Keratinocyte (primary cell): ENCODE measurements around the gene CFAP157. TPM values are rescaled to one million over a fixed set of nuclear protein-coding genes. Genes with fewer than 3 reads are reported as not detected.
A peak's percentile ranks its signal among the peaks of the same experiment; 100 is the strongest.

Experiments used
- DNase-seq: peaks from one replicate; pipeline ENCODE4 v3.0.0-alpha.2; 2011; ENCODE audit warnings: low read depth, missing footprints, low spot score
- FAIRE-seq: peaks from 2 replicates; lab custom pipeline; 2011; peaks lifted over from hg19 to GRCh38; lab: Jason Lieb, UNC
- H2AFZ ChIP-seq: 2 replicates; pipeline ENCODE4 v1.6.0; 2012; ENCODE audit warnings: low read length, control low read depth, inconsistent platforms; ENCODE audit not compliant: control insufficient read depth
- H3K27ac ChIP-seq: 2 replicates; pipeline ENCODE4 v1.5.1; 2011; ENCODE audit warnings: low read length; ENCODE audit not compliant: control insufficient read depth, insufficient read depth
- H3K27me3 ChIP-seq: 3 replicates; pipeline ENCODE4 v1.6.0; 2011; ENCODE audit warnings: low read length; ENCODE audit not compliant: control insufficient read depth, insufficient read depth; ENCODE audit errors: extremely low read depth
- H3K36me3 ChIP-seq, 2 experiments: 2 replicates in 1 of 2; 3 replicates in 1 of 2; pipeline ENCODE4 v1.5.1; 2011; ENCODE audit warnings: low read length in 2 of 2, mild to moderate bottlenecking in 1 of 2; ENCODE audit not compliant: control insufficient read depth in 2 of 2, insufficient read depth in 2 of 2; ENCODE audit errors: extremely low read depth in 1 of 2
- H3K4me1 ChIP-seq: 3 replicates; pipeline ENCODE4 v1.5.1; 2011; ENCODE audit warnings: low read length; ENCODE audit not compliant: control insufficient read depth, insufficient read depth; ENCODE audit errors: extremely low read depth
- H3K4me2 ChIP-seq: 3 replicates; pipeline ENCODE4 v1.6.0; 2011; ENCODE audit warnings: low read depth, low read length; ENCODE audit not compliant: control insufficient read depth, insufficient read depth; ENCODE audit errors: extremely low read depth
- H3K4me3 ChIP-seq, 3 experiments: fragments of 200-600 bp in 1 of 3; sonication (generic) in 1 of 3; 2 replicates in 2 of 3; 3 replicates in 1 of 3; pipeline ENCODE4 v1.5.1; 2011 to 2016; ENCODE audit warnings: low read length in 3 of 3, mild to moderate bottlenecking in 3 of 3, control low read depth in 2 of 3, inconsistent platforms in 1 of 3, low read depth in 1 of 3, mixed read lengths in 1 of 3, mixed run types in 1 of 3, moderate library complexity in 1 of 3; ENCODE audit not compliant: control insufficient read depth in 2 of 3, insufficient read depth in 2 of 3; ENCODE audit errors: extremely low read depth in 1 of 3
- H3K79me2 ChIP-seq: 2 replicates; pipeline ENCODE4 v1.6.0; 2012; ENCODE audit warnings: low read length; ENCODE audit not compliant: control insufficient read depth, insufficient read depth
- H3K9ac ChIP-seq: 3 replicates; pipeline ENCODE4 v1.6.0; 2011; ENCODE audit warnings: low read length; ENCODE audit not compliant: control insufficient read depth, insufficient read depth; ENCODE audit errors: extremely low read depth
- H3K9me1 ChIP-seq: 3 replicates; pipeline ENCODE4 v1.6.0; 2011; ENCODE audit warnings: low read length; ENCODE audit not compliant: control insufficient read depth, insufficient read depth; ENCODE audit errors: extremely low read depth
- H3K9me3 ChIP-seq: 2 replicates; pipeline ENCODE4 v1.5.1; 2012; ENCODE audit warnings: low read depth, low read length; ENCODE audit not compliant: control insufficient read depth
- H4K20me1 ChIP-seq: 3 replicates; pipeline ENCODE4 v1.6.0; 2011; ENCODE audit warnings: low read length; ENCODE audit not compliant: control insufficient read depth, insufficient read depth; ENCODE audit errors: extremely low read depth
- EZH2 ChIP-seq: IDR thresholded peaks from one replicate; pipeline ENCODE4 v1.6.1; 2012; ENCODE audit warnings: inconsistent platforms, mild to moderate bottlenecking, low read length, moderate library complexity
- dilution Hi-C: fragments of 300-500 bp; cut with MboI; formaldehyde crosslinking; loops from one replicate; pipeline ENCODE4 v1.7.0; 2020; ENCODE audit warnings: low sequenced_read_pairs; ENCODE audit not compliant: extremely low pct_ligation_motif_present
- polyA plus RNA-seq, 5 experiments: library from polyadenylated mRNA; depleted of rRNA in 3 of 5; stranded (reverse) in 3 of 5; stranded (forward) in 1 of 5; unstranded in 1 of 5; fragments of >200 nt; gene quantifications; 1 replicate in 1 of 5; 2 replicates in 3 of 5; 3 replicates in 1 of 5; pipeline versions ENCODE4 v1.2.1 to v1.2.3, GENCODE V29; 2011 to 2012; ENCODE audit warnings: missing spikeins in 2 of 5, low read depth in 1 of 5, low replicate concordance in 1 of 5
- TF ChIP-seq, protein P1 (sequence below), 3 experiments: IDR thresholded peaks in 1 of 3; conservative IDR thresholded peaks in 1 of 3; optimal IDR thresholded peaks in 1 of 3; 2 replicates in 2 of 3; 3 replicates in 1 of 3; pipeline versions ENCODE3 to v1.5.1; 2011; ENCODE audit warnings: low read length in 3 of 3, mild to moderate bottlenecking in 3 of 3, moderate library complexity in 2 of 3, control low read depth in 1 of 3, inconsistent platforms in 1 of 3; ENCODE audit not compliant: insufficient read depth in 2 of 3; ENCODE audit errors: extremely low read depth in 1 of 3

Gene CFAP157
- polyA plus RNA-seq, 1 donor (not counting 4 experiments of a cell fraction or from before 2014, with no cell fraction given): not detected

DNA sequence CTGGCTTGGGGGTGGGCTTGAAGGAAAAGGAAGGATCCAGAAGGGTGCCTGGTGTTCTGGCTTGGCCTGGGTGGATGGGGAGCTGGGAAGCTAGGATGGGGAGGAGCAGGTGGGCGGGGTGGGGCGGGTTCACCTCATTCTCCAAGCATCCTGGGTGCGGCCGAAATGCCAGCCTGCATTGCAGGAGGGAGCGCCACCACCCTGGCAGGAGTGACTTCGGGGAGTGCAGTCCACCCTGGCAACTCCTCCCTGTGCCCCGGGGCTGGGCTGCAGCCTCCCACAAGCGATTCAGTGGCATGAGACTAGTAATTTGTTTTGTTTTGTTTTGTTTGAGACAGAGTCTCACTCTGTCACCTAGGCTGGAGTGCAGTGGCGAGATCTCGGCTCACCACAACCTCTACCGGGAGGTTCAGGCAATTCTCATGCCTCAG, 14.6 kb downstream of the CFAP157 start:
- no peak overlapping the region for H3K4me3 ChIP-seq
- H2AFZ ChIP-seq: peak overlapping the region; percentile 40
- no peaks in the 10 kb centered on the region for H3K79me2 ChIP-seq
- no peak overlapping the region for H3K27ac ChIP-seq
- peak overlapping the region; percentile 27 for H3K4me2 ChIP-seq
- no peak for FAIRE-seq
- H3K9ac ChIP-seq: no peak overlapping the region
- H3K4me1 ChIP-seq: peaks cover 15% of the 10 kb centered on the region
- DNase-seq: no peak
- no peaks in the 10 kb centered on the region for H4K20me1 ChIP-seq
- H3K27me3 ChIP-seq: no peaks in the 10 kb centered on the region
- dilution Hi-C loops: no loop called here
- H3K9me1 ChIP-seq: no peaks in the 10 kb centered on the region
- H3K36me3 ChIP-seq: no peaks in the 10 kb centered on the region
- TF ChIP-seq, protein P1, sequence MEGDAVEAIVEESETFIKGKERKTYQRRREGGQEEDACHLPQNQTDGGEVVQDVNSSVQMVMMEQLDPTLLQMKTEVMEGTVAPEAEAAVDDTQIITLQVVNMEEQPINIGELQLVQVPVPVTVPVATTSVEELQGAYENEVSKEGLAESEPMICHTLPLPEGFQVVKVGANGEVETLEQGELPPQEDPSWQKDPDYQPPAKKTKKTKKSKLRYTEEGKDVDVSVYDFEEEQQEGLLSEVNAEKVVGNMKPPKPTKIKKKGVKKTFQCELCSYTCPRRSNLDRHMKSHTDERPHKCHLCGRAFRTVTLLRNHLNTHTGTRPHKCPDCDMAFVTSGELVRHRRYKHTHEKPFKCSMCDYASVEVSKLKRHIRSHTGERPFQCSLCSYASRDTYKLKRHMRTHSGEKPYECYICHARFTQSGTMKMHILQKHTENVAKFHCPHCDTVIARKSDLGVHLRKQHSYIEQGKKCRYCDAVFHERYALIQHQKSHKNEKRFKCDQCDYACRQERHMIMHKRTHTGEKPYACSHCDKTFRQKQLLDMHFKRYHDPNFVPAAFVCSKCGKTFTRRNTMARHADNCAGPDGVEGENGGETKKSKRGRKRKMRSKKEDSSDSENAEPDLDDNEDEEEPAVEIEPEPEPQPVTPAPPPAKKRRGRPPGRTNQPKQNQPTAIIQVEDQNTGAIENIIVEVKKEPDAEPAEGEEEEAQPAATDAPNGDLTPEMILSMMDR (optimal IDR thresholded peaks at IDR 0.05 in 1 of 3, IDR thresholded peaks at IDR 0.05 in 1 of 3, conservative IDR thresholded peaks at IDR 0.05 in 1 of 3; ENCODE audit: extremely low read depth in 1 of 3, insufficient read depth in 2 of 3, low read length in 3 of 3): no peak
- no peak for TF ChIP-seq EZH2
- no peaks in the 10 kb centered on the region for H3K9me3 ChIP-seq

DNA sequence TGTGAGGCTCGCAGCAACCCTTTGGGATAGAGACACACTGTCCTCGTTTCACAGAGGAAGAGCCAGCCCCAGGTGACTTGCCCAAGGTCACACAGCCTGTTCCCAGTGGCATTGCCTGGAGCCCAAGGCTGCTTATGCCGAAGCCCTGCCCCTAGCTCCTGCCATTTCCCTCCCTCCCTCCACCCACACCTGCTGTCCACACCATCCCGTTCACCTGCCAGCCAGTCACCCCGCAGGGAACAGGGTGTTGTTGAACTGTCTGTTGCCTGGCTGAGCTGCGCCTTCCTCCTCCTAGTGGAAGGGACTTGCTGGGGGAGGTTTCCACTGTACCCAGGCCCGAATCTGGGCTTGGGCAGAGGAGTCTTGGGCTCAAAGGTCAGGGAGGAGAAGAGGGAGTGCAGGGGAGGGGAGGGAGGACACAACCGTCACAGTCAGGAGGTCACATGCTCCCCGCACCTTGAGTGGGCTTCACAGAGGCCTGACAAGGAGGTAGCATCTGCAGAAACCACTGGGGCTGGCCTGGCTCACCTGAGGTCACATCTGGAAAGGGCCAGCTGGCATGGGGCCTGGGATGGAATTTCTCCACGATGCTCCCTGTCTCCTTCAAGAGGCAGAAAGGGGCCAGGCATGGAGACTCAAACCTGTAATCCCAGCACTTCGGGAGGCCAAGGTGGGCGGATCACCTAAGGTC, 15.4 kb downstream of the CFAP157 start:
- Histone ChIP-seq H3K9ac (no peak overlapping the region), H4K20me1 (no peaks in the 10 kb centered on the region), H3K27me3 (no peaks in the 10 kb centered on the region), H3K4me3 (no peak overlapping the region), H3K79me2 (no peaks in the 10 kb centered on the region), H3K4me1 (peaks cover 14% of the 10 kb centered on the region), H2AFZ (no peak overlapping the region), H3K9me3 (no peaks in the 10 kb centered on the region), H3K36me3 (no peaks in the 10 kb centered on the region), H3K9me1 (no peaks in the 10 kb centered on the region), H3K27ac (no peak overlapping the region), H3K4me2 (no peak overlapping the region)
- DNase-seq: no peak
- dilution Hi-C loops: no loop called here
- FAIRE-seq: no peak
- TF ChIP-seq, protein P1 (optimal IDR thresholded peaks at IDR 0.05 in 1 of 3, IDR thresholded peaks at IDR 0.05 in 1 of 3, conservative IDR thresholded peaks at IDR 0.05 in 1 of 3; ENCODE audit: extremely low read depth in 1 of 3, insufficient read depth in 2 of 3, low read length in 3 of 3): no peak
- TF ChIP-seq EZH2: no peak
